GM18907 (cell line): ENCODE results near the gene GREB1L.
A peak's percentile ranks its signal among the peaks of the same experiment; 100 is the strongest.

Experiments used
- ATAC-seq: cut with Tn5 transposase; IDR thresholded peaks from one replicate; pipeline ENCODE4 v1.9.1; 2021; ENCODE audit warnings: mild to moderate bottlenecking, moderate library complexity; ENCODE audit not compliant: unreplicated experiment

The GREB1L gene

DNA sequence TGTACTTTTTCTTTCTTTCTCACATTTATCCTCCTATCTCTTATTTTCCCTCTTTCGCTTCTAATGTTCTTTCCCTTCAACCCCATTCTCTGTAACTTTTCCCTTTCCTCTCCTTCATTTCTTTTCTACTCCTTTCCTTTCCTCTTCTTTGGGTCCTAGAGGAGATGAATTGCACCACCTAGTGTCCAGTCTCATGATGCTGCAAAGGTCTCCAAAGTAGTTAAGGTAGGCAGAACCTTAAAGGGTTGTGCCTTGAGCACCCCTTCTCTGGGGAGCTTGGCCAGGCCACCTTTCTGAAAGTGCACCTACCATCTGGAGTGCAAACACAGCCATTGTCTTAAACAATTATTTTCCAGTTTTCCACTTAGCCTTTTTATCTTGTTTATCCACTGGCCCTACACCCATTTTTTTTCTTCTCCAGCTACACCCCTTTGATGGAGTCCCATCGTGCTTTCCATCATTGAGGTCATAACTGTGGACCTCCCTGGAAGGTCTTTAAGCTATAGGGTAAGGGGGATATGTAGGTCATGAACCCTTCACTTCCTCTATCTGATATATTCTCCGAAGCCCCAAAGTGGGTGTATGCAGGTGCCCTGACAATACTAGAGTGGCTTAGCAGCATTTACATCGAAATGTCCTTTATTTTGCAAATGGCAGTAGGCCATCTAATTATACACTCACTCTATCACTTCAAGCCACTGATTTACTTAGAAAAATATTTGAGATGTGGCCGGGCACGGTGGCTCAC lies 202.6 kb downstream of the GREB1L start:
- peak; percentile 49 for ATAC-seq

DNA sequence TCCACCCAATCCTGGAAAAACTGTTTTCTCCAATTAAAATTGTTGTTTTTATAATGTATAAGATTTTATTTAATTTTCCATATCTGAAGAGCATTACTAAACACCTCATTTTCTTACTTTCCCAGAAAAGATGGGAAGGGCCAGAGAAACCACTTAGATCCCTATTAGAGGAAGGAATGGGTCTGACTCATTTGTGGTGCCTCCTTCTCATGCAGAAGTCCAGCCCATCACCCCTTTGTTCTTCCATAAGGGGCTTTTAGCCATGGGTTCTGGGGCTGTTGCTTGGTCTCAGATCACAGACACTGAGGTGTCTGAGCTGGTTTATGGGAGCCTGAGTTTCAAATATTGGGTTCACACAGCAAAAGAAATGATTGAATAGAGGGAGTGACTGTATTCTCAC lies 206.3 kb downstream of the GREB1L start:
- ATAC-seq, result no peak

DNA sequence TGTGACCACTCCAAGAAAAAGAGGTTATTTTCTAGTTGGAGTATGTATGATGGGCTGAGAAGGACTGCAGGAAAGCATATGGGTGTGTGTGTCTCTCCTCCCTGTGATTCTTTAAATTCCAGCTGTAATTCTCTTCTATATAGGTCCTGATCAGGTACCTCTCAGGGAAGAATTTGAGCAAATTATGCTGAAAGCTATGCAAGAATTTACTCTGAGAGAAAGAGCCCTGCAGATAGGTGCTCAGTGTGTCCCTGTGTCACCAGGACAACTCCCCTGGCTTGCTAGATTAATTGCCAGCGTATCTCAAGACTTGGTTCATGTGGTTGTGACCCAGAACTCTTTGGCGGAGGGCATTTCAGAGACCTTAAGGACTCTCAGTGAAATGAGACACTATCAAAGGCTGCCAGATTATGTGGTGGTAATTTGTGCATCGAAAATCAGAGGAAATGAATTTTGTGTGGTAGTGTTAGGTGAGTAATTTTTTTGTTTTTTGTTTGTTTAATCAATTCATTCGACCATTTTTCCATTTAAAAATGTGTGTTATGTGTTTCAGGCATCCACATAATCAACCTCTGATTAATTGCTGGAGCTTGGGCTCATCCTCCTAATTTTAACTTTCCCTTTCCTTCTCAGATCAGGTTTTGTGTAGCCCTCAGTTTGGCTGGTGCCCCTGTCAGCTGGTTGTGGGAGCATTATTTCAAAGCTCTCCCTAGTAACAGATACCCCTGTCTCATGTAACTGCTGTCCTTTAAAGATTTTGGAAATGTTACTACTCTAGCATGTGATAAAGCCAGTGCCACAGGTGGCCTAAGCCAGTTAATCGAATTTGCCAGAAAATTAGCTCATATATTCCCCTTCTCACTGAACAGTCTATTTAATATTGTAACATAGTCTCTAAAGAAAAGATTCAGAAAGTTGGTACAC lies 207.6 kb downstream of the GREB1L start:
- ATAC-seq, result no peak

DNA sequence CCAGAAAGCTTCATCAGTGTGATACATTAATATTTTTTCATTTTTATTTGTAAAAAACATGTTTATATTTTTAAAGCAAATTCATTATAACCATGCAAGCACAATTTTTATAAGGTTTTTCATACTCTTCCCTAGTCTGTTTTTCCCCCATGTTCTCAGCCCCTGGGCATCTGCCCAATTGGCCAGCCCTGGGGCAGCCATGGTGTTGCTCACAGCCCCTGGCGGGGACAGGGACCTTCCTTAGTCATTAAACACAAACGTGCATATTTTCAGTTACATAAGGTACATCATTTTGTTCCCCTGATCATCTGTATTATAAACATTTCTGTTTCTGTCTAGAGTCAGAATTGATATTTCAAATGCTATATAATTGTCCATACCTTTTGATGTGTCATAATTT lies 208.5 kb downstream of the GREB1L start:
- ATAC-seq, result no peak

DNA sequence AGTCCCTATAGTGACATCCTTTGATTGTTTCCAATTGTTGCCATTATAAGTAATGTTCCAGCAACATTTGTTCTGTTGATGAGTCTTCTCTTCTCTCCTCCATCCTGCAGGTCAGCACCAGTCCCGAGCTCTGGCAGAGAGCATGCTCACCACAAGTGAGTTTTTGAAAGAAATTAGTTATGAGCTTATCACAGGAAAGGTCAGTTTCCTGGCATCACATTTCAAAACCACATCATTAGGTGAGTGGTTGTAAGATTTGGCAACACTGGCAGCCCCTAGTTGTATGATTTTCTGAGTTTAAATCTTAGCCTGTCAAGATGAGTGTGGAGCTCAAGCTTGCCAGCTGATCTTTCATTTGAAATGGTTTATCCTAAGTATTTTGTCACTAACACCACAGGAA lies 208.9 kb downstream of the GREB1L start:
- ATAC-seq, result no peak

DNA sequence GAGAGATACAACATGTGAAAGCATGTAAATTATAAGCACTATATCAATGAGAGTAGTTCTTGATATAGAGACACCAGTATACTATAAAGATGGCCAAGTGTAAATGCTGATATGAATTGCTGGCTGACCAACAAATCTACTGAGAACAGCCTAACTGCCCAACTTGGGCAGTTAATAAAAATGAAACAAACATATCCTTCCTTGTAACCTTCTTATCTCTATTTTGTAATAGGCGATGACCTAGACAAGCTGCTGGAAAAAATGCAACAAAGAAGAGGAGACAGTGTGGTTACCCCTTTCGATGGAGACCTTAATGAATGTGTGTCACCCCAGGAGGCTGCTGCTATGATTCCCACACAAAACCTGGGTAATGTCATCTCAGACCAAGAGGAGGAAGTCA lies 209.8 kb downstream of the GREB1L start:
- ATAC-seq, result no peak

DNA sequence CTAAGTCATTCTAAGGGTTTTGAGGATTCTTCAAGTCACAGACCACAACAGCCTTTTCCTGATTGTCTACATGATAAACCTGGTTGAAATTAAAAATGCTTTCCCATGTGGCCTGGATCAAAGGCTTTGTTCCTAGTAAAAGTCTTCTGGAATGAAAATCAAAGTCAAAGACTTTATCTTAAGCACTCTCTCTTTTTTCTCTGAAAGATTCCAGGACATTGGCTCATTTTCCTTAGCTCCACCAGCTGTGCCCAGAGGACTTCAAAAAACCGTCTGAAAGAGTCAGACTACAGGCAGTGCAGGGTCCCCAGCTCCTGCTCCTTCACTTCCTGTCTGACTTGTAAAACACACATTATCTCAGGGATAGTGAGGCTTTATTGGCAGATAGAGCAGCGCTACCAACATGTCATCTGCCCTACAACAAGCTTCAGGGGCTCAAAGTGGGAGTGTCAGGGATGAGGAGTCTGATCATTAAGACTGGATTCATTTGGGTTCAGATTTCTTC lies 210.3 kb downstream of the GREB1L start:
- ATAC-seq, result no peak

DNA sequence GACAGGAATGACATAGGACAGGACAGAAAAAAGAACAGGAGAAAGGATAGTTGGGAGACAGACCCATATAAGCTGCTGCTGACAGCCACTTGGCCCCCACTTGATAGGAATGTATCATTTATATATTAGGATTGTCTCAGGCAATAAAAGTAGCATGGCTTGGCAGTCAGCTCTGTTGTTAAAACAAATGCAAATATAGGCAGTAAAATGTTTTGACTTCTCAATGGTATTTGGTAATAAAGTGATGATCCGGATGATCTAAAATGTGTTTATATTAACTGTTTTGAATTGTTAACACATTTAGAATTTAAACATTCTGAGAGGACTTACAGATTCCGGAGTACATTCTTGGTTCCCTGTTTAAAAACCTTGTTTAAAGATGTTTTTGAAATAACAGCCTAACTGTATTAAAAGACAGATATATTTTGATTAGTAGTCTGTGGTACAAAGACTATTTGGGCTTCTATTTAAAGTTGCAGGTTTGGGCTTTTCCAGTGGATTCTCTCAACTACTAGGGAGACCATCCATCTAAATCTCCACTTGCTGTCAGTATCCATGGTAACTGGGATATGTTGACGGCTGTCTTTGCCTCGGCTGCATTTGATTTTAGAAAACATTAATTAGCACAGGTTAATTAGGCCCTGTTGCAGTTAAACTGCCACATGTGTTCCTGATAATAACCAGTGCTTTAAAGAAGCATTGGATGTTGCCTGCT lies 210.9 kb downstream of the GREB1L start:
- ATAC-seq, result no peak

DNA sequence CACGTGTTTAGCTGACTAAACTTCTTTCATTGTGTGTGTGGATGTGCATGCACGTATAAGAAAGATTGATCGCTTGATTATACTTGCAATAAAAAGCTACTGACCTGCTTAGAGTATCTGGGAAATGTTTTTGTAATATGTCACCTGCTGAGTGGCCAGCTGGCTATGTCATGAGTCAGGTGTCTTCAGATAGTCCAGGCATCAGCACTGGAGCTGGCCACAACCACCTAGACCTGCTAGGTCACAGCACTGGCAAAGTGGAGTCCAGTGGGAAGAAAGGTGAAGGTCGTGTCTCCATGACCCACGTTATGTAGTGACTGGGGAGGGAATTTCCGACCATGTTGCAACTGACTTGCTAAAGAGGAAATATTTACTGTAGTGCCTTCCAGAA lies 211.5 kb downstream of the GREB1L start:
- no peak for ATAC-seq

DNA sequence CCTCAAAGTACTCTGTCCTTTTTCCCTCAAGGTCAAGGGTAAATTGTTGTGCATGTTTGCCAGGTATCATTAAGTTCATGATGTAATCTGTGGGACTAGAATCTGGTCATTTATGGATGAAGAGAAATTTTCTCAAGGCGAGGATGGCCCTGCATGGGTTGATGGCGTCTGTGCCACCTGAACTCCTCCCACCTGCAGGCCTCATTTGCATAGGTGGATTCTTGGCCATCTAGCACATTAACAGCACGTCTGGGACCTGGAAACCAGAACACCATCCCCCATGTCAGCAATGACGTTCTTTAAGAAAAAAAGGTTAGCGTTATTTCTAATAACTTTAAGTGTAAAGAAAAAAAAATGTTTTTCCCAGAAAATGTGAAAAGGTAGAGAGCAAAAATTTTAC lies 212.7 kb downstream of the GREB1L start:
- no peak for ATAC-seq

DNA sequence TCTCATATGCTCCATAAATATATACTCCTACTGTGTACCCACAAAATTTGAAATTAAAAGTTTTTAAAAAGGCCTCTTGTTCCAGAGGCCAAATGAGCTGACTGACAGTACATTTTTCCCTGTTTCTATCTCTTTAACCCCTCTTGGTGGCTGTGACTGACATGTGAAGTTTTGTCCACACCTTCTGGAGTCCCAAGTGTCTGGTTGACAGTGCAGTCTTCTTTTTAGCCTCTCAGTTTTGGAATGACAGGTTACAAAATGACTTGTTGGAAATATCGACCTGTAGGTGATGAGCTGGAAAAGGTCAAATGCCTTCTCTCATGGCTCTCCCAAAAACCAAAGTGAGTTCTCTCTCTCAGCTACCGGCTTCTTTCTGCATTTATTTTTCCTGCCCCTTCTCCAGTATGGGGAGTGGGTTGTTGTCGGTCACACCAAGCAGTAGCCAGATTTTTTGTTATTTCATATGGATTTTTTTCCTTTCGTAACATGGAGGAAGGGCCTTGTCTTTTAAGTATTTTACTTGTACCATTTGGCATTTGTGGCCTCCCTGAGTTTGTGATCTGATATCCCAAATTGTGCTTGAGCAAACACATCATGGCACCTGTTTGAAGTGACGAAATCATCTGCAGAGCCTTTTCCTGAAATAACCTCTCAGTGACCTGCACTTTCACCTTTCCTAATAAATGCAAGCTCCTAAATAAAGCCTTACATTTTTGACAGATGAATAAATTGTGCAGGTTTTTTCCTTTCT lies 214.6 kb downstream of the GREB1L start:
- no peak for ATAC-seq

DNA sequence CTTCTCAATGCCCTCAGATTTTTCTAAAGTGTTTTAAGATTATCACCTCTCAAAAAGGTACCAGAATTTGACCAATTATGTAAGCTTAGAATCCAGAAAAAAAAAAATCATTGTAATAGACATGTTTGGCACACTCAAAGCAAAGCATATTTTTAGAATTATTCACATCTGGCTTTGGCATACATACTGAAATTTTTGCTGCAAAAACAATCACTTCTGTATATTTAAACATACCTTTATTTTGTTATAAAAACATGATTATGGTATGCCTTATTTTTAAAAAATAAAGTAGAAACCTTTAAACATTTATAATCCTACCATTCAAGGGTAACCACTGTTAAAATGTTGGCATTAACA lies 215.1 kb downstream of the GREB1L start:
- ATAC-seq, result no peak

DNA sequence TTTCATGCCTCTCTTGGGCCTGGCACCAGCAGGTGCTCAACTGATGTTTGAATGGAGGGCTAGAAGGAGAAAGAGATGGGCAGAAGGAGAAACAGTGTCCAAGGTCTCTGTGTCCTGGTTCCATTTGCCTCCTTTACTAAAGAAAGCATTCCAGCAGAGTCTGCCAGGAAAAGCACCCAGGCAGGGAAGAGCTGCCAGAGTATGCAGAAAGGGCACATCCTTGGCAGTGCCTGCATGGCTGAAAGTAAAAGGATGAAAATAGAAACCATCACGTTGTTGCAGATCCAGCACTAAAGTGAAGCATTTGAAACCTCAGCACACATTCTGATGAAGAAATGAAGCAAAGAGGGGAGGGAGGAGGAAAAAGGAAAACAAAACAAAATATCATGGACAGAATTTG lies 216.3 kb downstream of the GREB1L start:
- no peak for ATAC-seq

DNA sequence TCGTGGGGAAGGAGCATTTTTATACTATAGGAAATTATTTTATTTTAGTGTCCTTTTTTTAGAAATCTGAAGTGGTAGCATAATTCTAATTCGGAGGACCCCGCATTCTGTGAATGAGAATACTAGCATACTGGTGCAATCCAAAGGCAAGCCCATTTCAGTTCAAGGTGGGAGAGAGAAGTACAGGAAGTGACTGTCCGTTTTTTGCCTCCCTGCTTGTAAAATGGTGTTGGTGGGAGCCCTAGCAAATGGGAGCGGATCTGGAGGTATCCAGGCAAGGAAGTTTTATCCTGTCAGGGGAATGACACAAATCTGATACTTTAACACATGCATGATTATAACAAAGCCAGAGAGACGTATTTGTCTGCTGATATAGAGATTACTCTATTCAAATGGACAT lies 216.8 kb downstream of the GREB1L start:
- no peak for ATAC-seq

DNA sequence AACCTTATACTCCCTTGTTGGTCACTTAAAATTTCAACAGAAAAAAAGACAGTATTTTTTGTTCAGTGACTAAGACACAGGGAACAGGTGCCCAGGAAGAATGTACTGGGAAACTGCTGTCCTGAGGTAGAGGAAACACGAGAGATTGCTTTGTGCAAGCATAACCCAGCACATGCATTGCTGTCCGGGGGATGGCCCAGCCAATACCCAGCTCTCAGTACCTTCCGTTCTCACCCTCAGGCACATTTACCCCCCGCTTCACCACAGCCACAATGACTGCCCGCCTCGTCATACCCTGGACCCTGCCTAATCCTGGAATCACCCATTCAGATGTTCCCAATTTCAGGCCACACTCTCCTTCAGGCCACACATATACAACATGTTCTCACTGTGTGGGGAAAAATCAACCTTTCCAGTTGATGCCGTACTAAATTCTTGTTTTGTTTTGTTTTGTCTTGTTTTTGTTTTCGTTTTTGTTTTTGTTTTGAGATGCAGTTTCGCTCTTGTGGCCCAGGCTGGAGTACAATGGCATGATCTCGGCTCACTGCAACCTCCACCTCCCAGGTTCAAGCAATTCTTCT lies 217.8 kb downstream of the GREB1L start:
- ATAC-seq, result no peak

DNA sequence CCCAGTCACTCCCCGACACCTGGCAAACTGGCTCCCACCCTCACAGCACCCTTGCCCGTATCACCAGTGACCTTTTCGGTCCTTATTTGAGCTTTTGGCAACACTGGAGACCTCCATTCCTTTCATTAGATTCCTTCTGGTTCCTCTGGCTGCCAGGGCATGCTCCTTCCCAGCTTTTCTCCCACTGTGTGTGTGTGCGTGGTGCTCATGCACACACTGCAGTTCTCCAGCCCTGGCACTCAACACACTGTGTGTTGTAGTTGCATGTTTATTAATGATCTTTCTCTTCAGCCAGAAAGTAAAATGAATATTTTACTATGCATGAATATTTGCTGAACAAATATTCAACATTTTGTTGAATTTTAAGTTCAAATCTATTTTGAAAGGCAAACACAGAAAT lies 219.4 kb downstream of the GREB1L start:
- no peak for ATAC-seq

DNA sequence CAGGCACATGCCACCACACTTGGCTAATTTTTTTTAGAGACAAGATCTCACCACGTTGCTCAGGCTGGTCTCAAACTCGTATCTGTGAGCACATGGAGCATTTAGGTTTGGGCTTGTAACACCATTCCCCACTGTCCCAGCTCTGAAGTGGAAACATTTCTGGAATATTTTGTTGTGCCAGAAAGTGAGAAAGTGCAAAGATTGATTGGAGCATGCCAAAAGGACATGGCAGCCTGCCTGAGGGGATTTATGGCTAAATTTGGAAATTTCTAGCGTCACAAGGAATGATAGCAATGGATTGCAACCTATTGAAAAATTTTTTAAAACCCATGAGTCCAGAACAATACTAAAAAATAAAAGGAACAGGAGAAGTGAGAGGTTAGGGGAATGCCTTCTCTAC lies 221.7 kb downstream of the GREB1L start:
- ATAC-seq, result no peak

DNA sequence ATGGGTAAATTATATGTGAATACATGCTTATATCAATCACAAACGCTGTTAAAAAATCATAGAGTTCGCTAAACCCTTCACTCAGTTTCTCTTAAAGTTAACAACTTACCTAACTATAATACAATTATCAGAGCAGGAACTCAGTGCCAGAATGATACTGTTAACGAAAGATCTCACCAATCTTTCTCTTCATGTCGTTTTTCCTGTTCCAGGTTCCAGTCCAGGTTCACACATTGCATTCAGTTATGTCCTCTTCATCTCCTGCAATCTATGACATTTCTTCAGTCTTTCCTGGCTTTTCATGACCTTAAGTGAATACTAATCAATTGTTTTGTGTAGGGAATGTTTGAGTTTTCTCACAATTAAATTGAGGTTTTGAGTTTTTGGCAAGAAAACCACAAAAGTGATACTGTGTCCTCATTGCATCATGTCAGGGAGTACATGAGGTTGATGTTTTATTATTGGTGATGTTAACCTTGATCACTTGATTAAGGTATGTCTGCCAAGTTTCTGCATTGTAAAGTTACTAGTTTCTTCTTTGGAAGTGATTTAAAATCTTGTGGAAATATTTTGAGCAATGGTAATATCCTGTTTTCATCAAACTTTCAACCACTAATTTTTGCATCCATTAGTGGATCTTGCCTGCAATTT lies 226.6 kb downstream of the GREB1L start:
- ATAC-seq, result no peak

DNA sequence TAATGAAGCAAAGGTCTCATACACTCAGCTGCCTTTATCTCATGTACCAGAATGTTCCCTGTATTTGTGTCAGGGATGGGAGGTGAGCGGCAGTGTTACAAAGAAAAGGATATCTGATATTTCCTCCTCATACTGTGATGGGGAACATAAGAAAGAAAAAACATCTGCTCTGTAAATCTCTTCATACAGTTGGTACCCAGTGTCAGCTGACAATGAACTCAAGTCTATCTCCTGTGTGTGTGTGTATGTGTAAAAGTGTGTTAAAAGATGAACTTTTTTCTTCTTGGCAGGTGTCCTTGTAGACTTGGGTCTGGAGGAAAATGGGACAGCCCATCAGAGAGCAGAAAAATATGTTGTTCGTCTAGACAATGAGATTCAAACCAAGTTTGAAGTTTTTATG lies 230.7 kb downstream of the GREB1L start:
- no peak for ATAC-seq

DNA sequence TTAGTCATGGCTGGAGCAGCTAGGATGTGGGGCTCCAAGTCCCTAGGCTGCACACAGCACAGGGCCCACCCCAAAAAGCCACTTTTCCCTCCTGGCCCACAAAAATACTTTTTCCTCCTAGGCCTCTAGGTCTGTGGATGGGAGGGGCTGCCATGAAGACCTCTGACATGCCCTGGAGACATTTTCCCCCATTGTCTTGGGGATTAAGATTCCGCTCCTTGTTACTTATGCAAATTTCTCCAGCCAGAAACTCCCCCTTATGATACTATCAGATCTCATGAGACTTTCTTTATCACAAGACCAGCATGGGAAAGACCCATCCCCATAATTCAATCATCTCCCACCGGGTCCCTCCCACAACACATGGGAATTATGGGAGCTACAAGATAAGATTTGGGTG lies 232.6 kb downstream of the GREB1L start:
- no peak for ATAC-seq
